IMR-90 (cell line): Measurements from ENCODE around the gene CIB2. TPM values are rescaled to one million over a fixed set of nuclear protein-coding genes. Genes with fewer than 3 reads are reported as not detected.

Experiments used
- ATAC-seq: fragments of 200-7000 bp; cut with Tn5 transposase; 2 replicates; pipeline ENCODE4 v1.9.1; 2020; ENCODE audit warnings: low read depth, mild to moderate bottlenecking, moderate library complexity
- BruUV-seq: library from RNA; stranded (reverse); fragments of 400-500 nt; replicated peaks from 2 replicates; lab custom pipeline; 2021; lab: Mats Ljungman, UMichigan
- CTCF ChIA-PET: fragments of 300-600 bp; formaldehyde crosslinking; extraction: SDS; loops from one replicate; lab custom pipeline; 2021; ENCODE audit warnings: antibody characterized with exemption; lab: Yijun Ruan, JAX
- POLR2A ChIA-PET: fragments of 300-600 bp; sonication (Branson Sonifier 250); formaldehyde crosslinking; loops from one replicate; lab custom pipeline; 2022; ENCODE audit warnings: antibody characterized with exemption; ENCODE audit not compliant: unreplicated experiment; lab: Charles Lee
- DNase-seq: peaks from one replicate; pipeline ENCODE4 v3.0.0; 2013
- H2AFZ ChIP-seq: replicated peaks from 2 replicates; pipeline ENCODE3; 2013; ENCODE audit warnings: low read length, mild to moderate bottlenecking; ENCODE audit not compliant: poor library complexity
- H2AK5ac ChIP-seq: 2 replicates; pipeline ENCODE4 v1.6.1; 2013; ENCODE audit warnings: low read depth, low read length, inconsistent platforms
- H2AK9ac ChIP-seq: replicated peaks from 2 replicates; pipeline ENCODE3; 2013; ENCODE audit warnings: mild to moderate bottlenecking, low read depth, low read length, moderate library complexity; ENCODE audit not compliant: poor library complexity
- H2BK120ac ChIP-seq: 2 replicates; pipeline ENCODE4 v1.6.1; 2013; ENCODE audit warnings: low read depth, low read length, inconsistent platforms
- H2BK15ac ChIP-seq: 3 replicates; pipeline ENCODE4 v1.6.1; 2013; ENCODE audit warnings: low read depth, low read length, inconsistent platforms
- H2BK20ac ChIP-seq: 2 replicates; pipeline ENCODE4 v1.6.1; 2013; ENCODE audit warnings: low read depth, mild to moderate bottlenecking, inconsistent platforms, low read length, moderate library complexity
- H2BK5ac ChIP-seq: 2 replicates; pipeline ENCODE4 v1.6.1; 2013; ENCODE audit warnings: mild to moderate bottlenecking, low read depth, low read length, inconsistent platforms; ENCODE audit not compliant: poor library complexity, severe bottlenecking
- H3K14ac ChIP-seq: replicated peaks from 2 replicates; pipeline ENCODE4 v1.6.1; 2013; ENCODE audit warnings: low read depth, low read length, inconsistent platforms
- H3K18ac ChIP-seq: 2 replicates; pipeline ENCODE4 v1.6.1; 2013; ENCODE audit warnings: low read depth, low read length, control low read depth
- H3K23ac ChIP-seq: 2 replicates; pipeline ENCODE4 v1.6.1; 2013; ENCODE audit warnings: low read depth, low read length, inconsistent platforms
- H3K27ac ChIP-seq: 2 replicates; pipeline ENCODE4 v1.5.1; 2013; ENCODE audit warnings: mild to moderate bottlenecking, control low read depth, low read length; ENCODE audit not compliant: insufficient read depth
- H3K27me3 ChIP-seq: 2 replicates; pipeline ENCODE4 v1.6.1; 2013; ENCODE audit warnings: low read length; ENCODE audit not compliant: control insufficient read depth, insufficient read depth
- H3K36me3 ChIP-seq: 2 replicates; pipeline ENCODE4 v1.6.1; 2013; ENCODE audit warnings: low read length, mixed read lengths; ENCODE audit not compliant: control insufficient read depth, insufficient read depth
- H3K4ac ChIP-seq: 2 replicates; pipeline ENCODE4 v1.6.1; 2013; ENCODE audit warnings: low read depth, low read length, inconsistent platforms
- H3K4me1 ChIP-seq: 2 replicates; pipeline ENCODE4 v1.6.1; 2013; ENCODE audit warnings: low read length, mixed read lengths; ENCODE audit not compliant: control insufficient read depth, insufficient read depth
- H3K4me2 ChIP-seq: 2 replicates; pipeline ENCODE4 v1.6.1; 2013; ENCODE audit warnings: low read depth, mild to moderate bottlenecking, control low read depth, low read length, moderate library complexity
- H3K4me3 ChIP-seq: 2 replicates; pipeline ENCODE4 v1.5.1; 2013; ENCODE audit warnings: low read depth, mild to moderate bottlenecking, control low read depth, low read length, moderate library complexity; ENCODE audit not compliant: insufficient read depth
- H3K56ac ChIP-seq: 2 replicates; pipeline ENCODE4 v1.6.1; 2013; ENCODE audit warnings: low read length, inconsistent platforms; ENCODE audit not compliant: insufficient read depth; ENCODE audit errors: extremely low read depth
- H3K79me1 ChIP-seq, 2 experiments: 2 replicates each; pipeline ENCODE4 v1.6.1; 2013; ENCODE audit warnings: low read length in 2 of 2, inconsistent platforms in 1 of 2, low read depth in 1 of 2
- H3K9ac ChIP-seq: 2 replicates; pipeline ENCODE4 v1.6.1; 2013; ENCODE audit warnings: low read depth, low read length, control low read depth
- H3K9me1 ChIP-seq: 2 replicates; pipeline ENCODE4 v1.6.1; 2013; ENCODE audit warnings: low read length, inconsistent platforms; ENCODE audit not compliant: insufficient read depth
- H3K9me3 ChIP-seq: 2 replicates; pipeline ENCODE4 v1.6.1; 2013; ENCODE audit warnings: low read length; ENCODE audit not compliant: control insufficient read depth, insufficient read depth
- H4K20me1 ChIP-seq: 2 replicates; pipeline ENCODE4 v1.6.1; 2013; ENCODE audit warnings: low read length, inconsistent platforms; ENCODE audit not compliant: insufficient read depth
- H4K5ac ChIP-seq: 2 replicates; pipeline ENCODE4 v1.6.1; 2013; ENCODE audit warnings: mild to moderate bottlenecking, low read depth, low read length, control low read depth
- H4K8ac ChIP-seq, 2 experiments: 2 replicates each; pipeline ENCODE4 v1.6.1; 2013; ENCODE audit warnings: low read depth in 2 of 2, low read length in 2 of 2, control low read depth in 1 of 2, inconsistent platforms in 1 of 2
- H4K91ac ChIP-seq: 2 replicates; pipeline ENCODE4 v1.6.1; 2013; ENCODE audit warnings: low read depth, low read length, inconsistent platforms; ENCODE audit not compliant: insufficient read depth
- MAFK ChIP-seq: IDR thresholded peaks from 2 replicates; pipeline ENCODE4 v1.6.1; 2012; ENCODE audit warnings: low read depth, low read length, improper control_type of control experiment
- MAZ ChIP-seq: IDR thresholded peaks from 2 replicates; pipeline ENCODE4 v1.6.1; 2012; ENCODE audit warnings: low read depth, mild to moderate bottlenecking, low read length, improper control_type of control experiment, moderate library complexity, borderline replicate concordance
- RCOR1 ChIP-seq: IDR thresholded peaks from 2 replicates; pipeline ENCODE4 v1.6.1; 2012; ENCODE audit warnings: mild to moderate bottlenecking, low read length, improper control_type of control experiment; ENCODE audit not compliant: insufficient replicate concordance
- WGBS, 2 experiments: methylation state at CpG; one replicate each; pipeline versions ENCODE4 v1.1.5 to v1.1.7; 2013; ENCODE audit warnings: missing lambda C conversion rate in 2 of 2; ENCODE audit not compliant: insufficient read length in 1 of 2; ENCODE audit errors: extremely low coverage in 2 of 2; 5-methylcytosine and 5-hydroxymethylcytosine counted together
- dilution Hi-C: fragments of 300-500 bp; cut with HindIII; formaldehyde crosslinking; loops from one replicate; pipeline ENCODE4 v1.14.3; 2018; ENCODE audit warnings: low sequenced_read_pairs; ENCODE audit not compliant: unreplicated experiment
- in situ Hi-C: fragments of 300-500 bp; cut with MboI; formaldehyde crosslinking; loops from 3 replicates; pipeline ENCODE4 v1.14.3; 2019; ENCODE audit warnings: low sequenced_read_pairs, inconsistent platforms, mixed read lengths
- intact Hi-C: fragments of 100-400 bp; cut with micrococcal nuclease; formaldehyde crosslinking; loops from 2 replicates; pipeline ENCODE4 v1.10.0; 2022
- polyA plus RNA-seq, 3 experiments: library from polyadenylated mRNA; depleted of rRNA; stranded (reverse); fragments of >200 nt; gene quantifications; 2 replicates each; pipeline ENCODE4 v1.2.3, GENCODE V29; 2012; ENCODE audit warnings: low replicate concordance in 1 of 3
- total RNA-seq: library from RNA; depleted of rRNA; stranded (reverse); fragments of >200 nt; gene quantifications from 2 replicates; pipeline ENCODE4 v1.2.3, GENCODE V29; 2012
- TF ChIP-seq, protein P1 (sequence below): fragments of 150-350 bp; IDR thresholded peaks from 2 replicates; pipeline ENCODE4 v1.6.1; 2017; ENCODE audit warnings: mild to moderate bottlenecking, antibody characterized with exemption, low read length, low read depth

The CIB2 gene
- total and polyA plus RNA-seq, 2 of the 4 experiments (the other 2 are of a cell fraction) = 2.2 to 2.4 TPM

DNA sequence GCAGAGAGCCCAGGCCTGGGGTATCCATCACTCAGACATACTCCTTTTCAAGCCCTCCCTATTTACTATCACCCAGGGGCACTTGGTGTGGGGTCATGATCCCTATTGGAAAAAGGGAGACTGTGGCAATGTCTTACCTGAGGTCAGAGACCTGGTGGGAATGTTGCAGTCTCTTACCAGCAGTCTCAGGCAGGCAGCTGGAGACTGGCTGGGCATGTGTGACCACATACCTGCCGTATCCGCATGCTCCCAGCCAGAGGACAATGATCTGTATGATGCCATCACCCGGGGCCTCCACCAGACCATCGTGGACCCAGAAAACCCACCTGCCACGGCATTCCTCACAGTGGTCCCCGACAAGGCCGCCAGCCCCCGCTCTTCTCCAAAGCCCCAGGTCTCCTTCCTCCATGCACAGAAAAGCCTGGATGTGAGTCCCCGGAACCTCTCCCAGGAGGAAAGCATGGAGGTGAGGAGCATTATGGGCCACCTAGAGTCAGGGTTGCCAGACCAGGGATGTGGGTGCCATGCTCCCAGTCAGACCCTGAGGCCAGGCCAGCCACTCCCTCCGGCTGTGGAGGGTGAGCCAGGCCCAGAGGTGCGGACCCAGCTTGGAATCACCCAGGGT, 33.0 kb downstream of the CIB2 start:
- Histone ChIP-seq H3K4me2 (no peak overlapping the region), H3K56ac (no peak overlapping the region), H2BK5ac (no peak overlapping the region), H4K91ac (no peak overlapping the region), H3K4ac (no peak overlapping the region), H3K27ac (no peak overlapping the region), H3K79me1 (no peaks in the 10 kb centered on the region), H2AK5ac (no peak overlapping the region), H4K20me1 (peaks cover 12% of the 10 kb centered on the region), H2AFZ (no peak overlapping the region), H2BK120ac (no peak overlapping the region), H3K27me3 (peaks cover 27% of the 10 kb centered on the region), H2BK20ac (no peak overlapping the region), H4K5ac (no peak overlapping the region), H3K18ac (no peak overlapping the region), H3K9ac (no peak overlapping the region), H4K8ac (no peak overlapping the region), H3K36me3 (no peaks in the 10 kb centered on the region), H3K9me1 (peaks cover 8% of the 10 kb centered on the region), H2BK15ac (no peak overlapping the region), H3K4me3 (no peak overlapping the region), H3K23ac (no peak overlapping the region), H3K4me1 (peaks cover 10% of the 10 kb centered on the region), H3K9me3 (no peaks in the 10 kb centered on the region), H3K14ac (no peak overlapping the region), H2AK9ac (no peak overlapping the region)
- in situ Hi-C loops (no loop called here), dilution Hi-C loops (no loop called here), intact Hi-C loops (no loop called here)
- no peak for DNase-seq
- ChIA-PET CTCF (no interaction called here), POLR2A (no interaction called here)
- ATAC-seq = no peak
- 100% methylated on average over 3 of the region's 11 CpGs; no CpG with 5 or more reads in 1 of the 2 experiments for WGBS, 2 experiments
- TF ChIP-seq RCOR1 = no peak
- TF ChIP-seq MAFK = no peak
- TF ChIP-seq, protein P1, sequence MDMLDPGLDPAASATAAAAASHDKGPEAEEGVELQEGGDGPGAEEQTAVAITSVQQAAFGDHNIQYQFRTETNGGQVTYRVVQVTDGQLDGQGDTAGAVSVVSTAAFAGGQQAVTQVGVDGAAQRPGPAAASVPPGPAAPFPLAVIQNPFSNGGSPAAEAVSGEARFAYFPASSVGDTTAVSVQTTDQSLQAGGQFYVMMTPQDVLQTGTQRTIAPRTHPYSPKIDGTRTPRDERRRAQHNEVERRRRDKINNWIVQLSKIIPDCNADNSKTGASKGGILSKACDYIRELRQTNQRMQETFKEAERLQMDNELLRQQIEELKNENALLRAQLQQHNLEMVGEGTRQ = no peak
- TF ChIP-seq MAZ = no peak
- BruUV-seq = no TSS peak
